ENCODE measurements around the gene BSG.

DNA sequence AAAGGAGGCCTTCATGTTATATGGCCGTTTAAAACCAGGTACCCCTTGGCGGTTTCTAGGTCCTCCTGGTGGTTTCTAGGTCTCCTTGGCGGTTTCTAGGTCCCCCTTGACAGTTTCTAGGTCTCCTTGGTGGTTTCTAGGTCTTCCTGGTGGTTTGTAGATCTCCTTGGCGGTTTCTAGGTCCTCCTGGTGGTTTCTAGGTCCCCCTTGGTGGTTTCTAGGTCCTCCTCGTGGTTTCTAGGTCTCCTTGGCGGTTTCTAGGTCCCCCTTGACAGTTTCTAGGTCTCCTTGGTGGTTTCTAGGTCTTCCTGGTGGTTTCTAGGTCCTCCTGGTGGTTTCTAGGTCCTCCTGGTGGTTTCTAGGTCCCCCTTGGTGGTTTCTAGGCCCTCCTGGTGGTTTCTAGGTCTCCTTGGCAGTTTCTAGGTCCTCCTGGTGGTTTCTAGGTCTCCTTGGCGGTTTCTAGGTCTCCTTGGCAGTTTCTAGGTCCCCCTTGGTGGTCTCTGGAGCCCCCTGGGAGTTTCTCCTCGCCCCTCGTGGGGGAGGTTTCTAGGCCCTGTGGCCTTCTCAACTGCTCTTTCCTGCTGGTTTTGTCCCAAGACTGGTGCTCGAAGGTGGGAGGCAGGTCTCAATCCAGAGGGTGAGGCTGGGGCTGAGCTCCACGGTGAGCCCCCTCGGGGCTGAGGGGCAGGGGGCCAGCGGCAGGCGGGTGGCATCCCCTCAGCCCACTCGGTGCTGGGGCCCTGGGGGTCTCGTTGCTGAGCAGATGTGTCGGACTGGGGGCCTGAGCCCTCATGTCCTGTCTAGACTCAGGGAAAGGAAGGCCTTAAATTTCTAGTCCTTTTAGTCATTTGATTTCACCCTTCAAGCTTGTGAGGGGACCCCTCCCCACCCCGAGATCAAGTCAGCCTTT, 25.3 kb downstream of the BSG start:
- TF ChIP-seq, protein P1, sequence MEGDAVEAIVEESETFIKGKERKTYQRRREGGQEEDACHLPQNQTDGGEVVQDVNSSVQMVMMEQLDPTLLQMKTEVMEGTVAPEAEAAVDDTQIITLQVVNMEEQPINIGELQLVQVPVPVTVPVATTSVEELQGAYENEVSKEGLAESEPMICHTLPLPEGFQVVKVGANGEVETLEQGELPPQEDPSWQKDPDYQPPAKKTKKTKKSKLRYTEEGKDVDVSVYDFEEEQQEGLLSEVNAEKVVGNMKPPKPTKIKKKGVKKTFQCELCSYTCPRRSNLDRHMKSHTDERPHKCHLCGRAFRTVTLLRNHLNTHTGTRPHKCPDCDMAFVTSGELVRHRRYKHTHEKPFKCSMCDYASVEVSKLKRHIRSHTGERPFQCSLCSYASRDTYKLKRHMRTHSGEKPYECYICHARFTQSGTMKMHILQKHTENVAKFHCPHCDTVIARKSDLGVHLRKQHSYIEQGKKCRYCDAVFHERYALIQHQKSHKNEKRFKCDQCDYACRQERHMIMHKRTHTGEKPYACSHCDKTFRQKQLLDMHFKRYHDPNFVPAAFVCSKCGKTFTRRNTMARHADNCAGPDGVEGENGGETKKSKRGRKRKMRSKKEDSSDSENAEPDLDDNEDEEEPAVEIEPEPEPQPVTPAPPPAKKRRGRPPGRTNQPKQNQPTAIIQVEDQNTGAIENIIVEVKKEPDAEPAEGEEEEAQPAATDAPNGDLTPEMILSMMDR (conservative IDR thresholded peaks at IDR 0.05), result no peak
- no peak for TF ChIP-seq EZH2 (IDR thresholded peaks at IDR 0.05; ENCODE audit: low read depth)
